Activated CD8-positive, alpha-beta memory T cell treated with anti-CD3 and anti-CD28 coated beads, Interleukin-2, amount 50 U/mL, for 48 hours (primary cell): ENCODE measurements around the gene KRI1.
A peak's percentile ranks its signal among the peaks of the same experiment; 100 is the strongest.
"Not testable (repeated sequence)": the region's sequence is repeated elsewhere in the genome, so short reads cannot be mapped to it uniquely, and the experiment has no call there.

Source experiments
- DNase-seq: peaks from one replicate; pipeline ENCODE4 v3.0.0-alpha.2; 2020

Gene KRI1

DNA sequence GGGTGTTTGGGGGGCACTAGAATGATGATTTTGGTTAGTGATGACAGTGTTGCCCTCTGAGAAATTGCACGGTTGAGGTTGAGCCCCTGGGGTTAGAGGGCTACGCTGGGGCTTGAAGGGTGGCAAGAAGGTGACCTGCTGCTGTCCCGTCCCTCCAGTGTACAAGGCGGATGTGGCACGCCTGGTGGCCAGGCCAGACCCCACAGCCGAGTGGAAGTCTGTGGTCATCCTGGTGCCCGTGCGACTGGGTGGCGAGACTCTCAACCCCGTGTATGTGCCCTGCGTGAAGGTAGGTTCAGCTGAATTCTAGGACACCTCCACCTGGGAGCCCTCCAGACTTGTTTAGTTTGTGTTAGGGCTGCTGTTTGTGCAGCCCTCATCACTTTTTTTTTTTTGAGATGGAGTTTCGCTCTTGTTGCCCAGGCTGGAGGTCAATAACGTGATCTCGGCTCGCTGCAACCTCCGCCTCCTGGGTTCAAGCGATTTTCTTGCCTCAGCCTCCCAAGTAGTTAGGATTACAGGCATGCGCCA is 17.0 kb downstream of the KRI1 start:
- no peak for DNase-seq

DNA sequence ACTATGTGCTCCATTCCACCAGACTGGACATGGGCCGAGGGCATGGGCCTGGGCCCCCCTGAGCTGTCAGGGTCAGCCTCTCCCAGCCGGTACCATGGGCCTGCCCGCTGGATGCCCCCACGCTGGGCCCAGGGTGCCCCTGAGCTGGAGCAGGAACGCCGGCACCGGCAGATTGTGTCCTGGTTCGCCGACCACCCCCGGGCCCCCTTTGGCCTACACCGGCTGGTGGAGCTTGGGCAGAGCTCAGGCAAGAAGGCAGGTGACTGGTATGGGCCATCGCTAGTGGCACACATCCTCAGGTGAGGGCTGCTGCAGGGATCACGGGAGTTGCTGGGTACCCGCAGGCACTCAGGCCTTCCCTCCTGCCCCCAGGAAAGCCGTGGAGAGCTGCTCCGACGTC is 19.0 kb downstream of the KRI1 start:
- no peak for DNase-seq

DNA sequence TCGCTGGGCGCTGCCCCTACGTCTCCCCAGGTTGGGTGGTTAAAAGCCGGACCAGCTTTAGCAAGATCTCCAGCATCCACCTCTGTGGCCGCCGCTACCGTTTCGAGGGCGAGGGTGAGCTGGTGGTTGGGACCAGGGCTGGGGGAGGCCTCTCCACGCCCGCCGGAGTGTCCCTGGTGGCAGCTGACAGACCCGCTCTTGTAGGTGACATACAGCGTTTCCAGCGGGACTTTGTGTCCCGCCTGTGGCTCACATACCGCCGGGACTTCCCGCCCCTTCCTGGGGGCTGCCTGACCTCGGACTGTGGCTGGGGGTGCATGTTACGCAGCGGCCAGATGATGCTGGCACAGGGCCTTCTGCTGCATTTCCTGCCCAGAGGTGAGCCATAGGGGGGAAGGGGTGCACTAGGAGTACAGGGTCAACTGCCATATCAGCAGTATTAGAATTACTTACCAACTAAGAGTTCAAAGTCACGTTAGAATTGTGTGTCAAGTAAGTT is 21.0 kb downstream of the KRI1 start:
- no peak for DNase-seq

GRCh38 chr19:10544242-10544752 is 21.5 kb downstream of the KRI1 start:
- DNase-seq: no peak

DNA sequence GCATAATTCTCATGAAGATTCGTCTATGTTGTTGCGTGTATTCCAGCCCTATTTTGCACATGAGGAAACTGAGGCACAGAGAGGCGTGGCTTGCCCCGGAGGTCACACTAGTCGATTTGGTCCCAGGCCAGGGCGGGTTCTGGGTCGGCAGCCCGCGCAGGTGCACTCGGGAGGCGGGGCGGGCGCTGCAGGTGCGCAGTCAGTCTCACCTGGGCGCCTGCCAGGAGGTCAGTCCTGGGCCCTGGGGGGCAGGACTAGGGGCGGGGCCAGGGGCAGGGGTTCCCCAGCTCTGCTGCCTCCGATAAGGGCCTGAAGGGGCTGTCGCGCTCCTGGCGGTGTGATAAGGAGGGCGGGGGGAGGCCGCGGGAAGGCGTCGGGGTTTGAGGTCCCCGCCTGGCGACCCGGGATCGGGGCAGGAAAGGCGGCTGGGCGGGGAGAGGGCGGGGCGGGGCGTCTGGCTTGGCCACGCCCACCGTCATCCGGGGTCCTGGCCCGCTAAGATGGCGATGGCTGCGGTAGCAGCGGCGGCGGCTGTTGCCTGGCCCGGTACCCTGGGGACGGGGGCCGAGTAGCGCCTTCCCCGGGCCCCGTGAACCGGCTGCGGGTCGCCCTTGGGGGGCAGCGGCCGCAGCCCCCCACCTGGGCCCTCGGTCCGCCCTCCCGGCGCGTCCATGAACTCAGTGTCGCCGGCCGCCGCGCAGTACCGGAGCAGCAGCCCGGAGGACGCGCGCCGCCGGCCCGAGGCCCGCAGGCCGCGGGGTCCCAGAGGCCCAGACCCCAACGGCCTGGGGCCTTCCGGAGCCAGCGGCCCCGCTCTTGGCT is 22.2 kb downstream of the KRI1 start, which contains the start of gene ATG4D:
TSS of gene ATG4D (plus strand) at position 485 of the 822 bp plus-strand sequence. CDS start at position 672, 187 bp downstream.
- DNase-seq: peak; percentile 92

- no peak for DNase-seq
These were observed 22.8 kb downstream of the KRI1 start for GRCh38 chr19:10543059-10543419.

DNA sequence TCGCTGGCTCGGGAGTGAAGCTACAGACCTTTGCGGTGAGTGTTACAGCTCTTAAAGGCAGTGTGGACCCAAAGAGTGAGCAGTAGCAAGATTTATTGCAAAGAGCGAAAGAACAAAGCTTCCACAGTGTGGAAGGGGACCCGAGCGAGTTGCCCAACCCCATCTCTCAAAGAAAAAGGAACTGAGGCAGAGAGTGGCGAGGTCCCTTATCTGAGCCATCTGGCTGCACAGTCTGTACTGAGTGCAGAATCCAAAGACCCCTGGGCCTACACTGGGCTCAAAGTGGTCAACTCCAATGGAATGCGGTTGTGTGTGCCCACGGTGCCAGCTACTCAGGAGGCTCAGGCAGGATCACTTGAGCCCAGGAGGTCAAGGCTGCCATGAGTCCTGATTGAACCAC is 26.8 kb downstream of the KRI1 start:
- DNase-seq: not testable (repeated sequence)

GRCh38 chr19:10538204-10538983 is 27.4 kb downstream of the KRI1 start:
- DNase-seq: no peak

GRCh38 chr19:10537668-10538067 is 28.1 kb downstream of the KRI1 start:
- no peak for DNase-seq

DNA sequence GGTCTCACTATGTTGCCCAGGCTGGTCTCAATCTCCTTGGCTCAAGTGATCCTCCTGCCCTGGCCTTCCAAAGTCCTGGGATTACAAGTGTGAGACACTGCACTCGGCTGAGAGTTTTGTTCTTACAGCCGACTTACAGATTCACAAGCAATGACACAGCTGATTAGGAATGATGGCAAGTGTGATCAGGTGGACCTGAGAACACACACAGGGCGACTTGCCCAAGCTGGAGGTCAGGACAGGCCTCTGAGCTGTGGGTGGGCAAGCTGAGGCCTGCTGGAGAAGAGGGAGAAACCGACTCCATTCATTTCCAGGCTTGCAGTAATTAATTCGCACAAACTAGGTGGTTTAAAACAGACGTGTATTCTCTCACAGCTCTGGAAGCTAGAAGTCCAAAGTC is 30.2 kb downstream of the KRI1 start:
- no peak for DNase-seq

GRCh38 chr19:10533646-10534386 is 32.0 kb downstream of the KRI1 start:
- DNase-seq: no peak

GRCh38 chr19:10532457-10532856 is 33.4 kb downstream of the KRI1 start:
- DNase-seq: no peak

DNA sequence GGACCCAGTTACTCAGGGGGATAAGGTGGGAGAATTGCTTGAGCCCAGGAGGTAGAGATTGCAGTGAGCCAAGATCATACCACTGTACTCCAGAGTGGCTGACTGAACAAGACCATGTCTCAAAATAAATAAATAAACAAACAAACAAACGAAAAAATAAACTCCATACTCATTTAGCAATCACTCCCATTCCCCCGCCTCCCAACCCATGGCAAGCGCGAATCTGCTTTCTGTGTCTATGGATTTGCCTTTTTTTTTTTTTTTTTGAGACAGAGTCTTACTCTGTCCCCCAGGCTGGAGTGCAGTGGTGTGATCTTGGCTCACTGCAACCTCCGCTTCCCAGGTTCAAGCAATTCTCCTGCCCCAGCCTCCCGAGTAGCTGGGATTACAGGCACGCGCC is 38.9 kb downstream of the KRI1 start:
- DNase-seq: not testable (repeated sequence)

GRCh38 chr19:10525636-10526035 is 40.2 kb downstream of the KRI1 start:
- DNase-seq: no peak

GRCh38 chr19:10523135-10523636 is 42.6 kb downstream of the KRI1 start:
- DNase-seq: no peak

DNA sequence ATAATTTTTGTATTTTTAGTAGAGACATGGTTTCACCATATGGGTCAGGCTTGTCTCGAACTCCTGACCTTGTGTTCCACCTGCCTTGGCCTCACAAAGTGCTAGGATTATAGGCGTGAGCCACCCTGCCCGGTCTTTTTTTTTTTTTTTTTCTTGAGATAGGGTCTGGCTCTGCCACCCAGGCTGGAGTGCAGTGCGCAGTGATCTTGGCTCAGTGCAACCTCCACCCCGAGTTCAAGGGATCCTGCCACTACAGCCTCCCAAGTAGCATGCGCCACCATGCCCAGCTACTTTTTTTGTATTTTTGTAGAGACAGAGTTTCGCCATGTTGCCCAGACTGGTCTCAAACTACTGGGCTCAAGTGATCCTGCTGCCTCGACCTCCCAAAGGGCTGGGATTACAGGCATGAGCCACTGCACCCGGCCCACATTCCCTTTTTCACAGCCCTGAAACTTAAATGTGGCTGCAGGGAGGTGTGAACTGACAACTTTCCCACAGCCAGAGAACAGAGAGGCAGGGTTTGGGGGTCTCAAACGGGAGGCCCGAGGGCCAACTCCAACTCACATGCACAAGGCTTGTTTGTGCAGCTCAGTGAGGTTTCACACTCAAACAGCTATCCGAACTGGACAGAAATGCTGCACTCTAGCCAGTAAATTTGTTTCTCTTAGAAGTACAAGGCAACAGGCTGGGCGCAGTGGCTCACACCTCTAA is 44.2 kb downstream of the KRI1 start:
- no peak for DNase-seq

GRCh38 chr19:10520652-10521318 is 45.0 kb downstream of the KRI1 start:
- DNase-seq: no peak

- DNase-seq: no peak
These were observed 46.4 kb downstream of the KRI1 start for GRCh38 chr19:10519421-10519820.

GRCh38 chr19:10518444-10519361 is 47.1 kb downstream of the KRI1 start:
- no peak for DNase-seq
